LNCaP clone FGC (cell line): Measurements from ENCODE around the gene C14orf132.

Experiments used
- DNase-seq: peaks from one replicate; pipeline ENCODE4 v3.0.0-alpha.2; 2011; ENCODE audit warnings: low read depth
- H3K4me3 ChIP-seq: 2 replicates; pipeline ENCODE4 v1.5.1; 2011; ENCODE audit warnings: mild to moderate bottlenecking, low read depth, low read length, control low read depth
- TF ChIP-seq, protein P1 (sequence below): IDR thresholded peaks from 2 replicates; pipeline ENCODE4 v1.5.1; 2012; ENCODE audit warnings: mild to moderate bottlenecking; ENCODE audit not compliant: control insufficient read depth, insufficient read depth; ENCODE audit errors: extremely low read depth

Gene C14orf132

DNA sequence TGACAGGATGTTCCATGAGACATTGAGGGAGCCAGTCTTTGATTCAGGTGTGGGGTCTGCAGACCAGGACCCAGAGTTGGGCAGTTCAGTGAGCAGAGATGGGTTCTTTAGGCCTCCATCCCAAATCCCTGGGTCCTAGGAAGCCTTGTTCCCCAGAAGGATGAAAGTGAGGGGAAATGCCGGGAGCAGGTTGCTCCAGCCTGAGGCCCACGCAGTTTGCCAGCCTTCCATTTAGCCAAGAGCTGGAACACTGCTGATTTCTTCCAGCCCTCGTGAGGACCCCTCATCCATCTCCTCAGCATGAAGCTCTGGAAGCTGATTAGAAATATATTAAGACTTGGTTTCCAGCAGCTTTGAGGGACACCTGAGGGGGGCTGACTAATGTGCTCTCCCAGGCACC is 12.1 kb downstream of the C14orf132 start:
- DNase-seq: no peak
- TF ChIP-seq, protein P1, sequence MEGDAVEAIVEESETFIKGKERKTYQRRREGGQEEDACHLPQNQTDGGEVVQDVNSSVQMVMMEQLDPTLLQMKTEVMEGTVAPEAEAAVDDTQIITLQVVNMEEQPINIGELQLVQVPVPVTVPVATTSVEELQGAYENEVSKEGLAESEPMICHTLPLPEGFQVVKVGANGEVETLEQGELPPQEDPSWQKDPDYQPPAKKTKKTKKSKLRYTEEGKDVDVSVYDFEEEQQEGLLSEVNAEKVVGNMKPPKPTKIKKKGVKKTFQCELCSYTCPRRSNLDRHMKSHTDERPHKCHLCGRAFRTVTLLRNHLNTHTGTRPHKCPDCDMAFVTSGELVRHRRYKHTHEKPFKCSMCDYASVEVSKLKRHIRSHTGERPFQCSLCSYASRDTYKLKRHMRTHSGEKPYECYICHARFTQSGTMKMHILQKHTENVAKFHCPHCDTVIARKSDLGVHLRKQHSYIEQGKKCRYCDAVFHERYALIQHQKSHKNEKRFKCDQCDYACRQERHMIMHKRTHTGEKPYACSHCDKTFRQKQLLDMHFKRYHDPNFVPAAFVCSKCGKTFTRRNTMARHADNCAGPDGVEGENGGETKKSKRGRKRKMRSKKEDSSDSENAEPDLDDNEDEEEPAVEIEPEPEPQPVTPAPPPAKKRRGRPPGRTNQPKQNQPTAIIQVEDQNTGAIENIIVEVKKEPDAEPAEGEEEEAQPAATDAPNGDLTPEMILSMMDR: no peak

DNA sequence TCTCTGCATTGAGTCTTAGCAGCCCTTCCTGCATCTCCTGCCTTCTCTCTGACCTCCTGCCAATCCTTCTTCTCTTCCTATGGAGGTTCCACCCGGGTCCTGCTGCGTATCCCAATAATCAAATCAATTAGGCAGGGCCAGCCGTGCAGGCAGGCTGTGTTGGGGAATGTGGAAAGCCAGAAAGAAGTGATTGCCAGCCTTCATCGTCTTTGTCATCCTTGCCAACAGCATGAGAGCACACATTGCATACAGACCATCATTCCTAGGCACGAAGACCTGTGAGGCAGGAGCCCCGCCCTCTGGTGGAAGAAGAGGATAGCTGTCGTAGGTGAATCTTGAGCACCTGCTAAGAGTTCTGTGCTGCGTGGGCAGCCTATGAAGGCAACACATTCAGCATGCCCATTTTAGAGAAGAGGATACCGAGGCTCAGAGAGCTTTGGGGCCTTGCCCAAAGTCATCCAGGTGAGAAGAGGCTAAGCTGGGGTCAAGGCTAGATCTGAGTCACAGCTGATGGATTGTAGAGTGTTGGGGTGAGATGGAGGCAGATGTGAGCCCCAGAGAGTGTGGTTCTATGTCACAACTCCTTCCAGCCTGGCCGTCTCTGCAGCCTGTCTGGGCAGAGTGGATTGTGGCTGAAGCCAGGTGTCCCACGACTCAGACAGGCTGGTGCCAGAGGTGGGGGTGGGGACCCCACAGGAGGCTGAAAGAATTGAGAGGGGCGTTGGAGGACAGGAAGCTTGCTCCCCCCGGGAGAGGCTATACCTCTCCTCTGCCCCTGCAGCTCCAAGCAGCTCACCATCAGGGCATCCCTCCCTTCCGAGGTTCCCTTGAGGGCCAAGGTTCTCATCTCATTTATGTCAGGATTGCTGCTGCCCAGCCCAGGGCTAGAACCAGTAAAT is 12.7 kb downstream of the C14orf132 start:
- H3K4me3 ChIP-seq: no peak overlapping the region
- no peak for DNase-seq
- TF ChIP-seq, protein P1: peak; percentile 54

More for the DNA sequence above, 12.1 kb downstream of the C14orf132 start:
- H3K4me3 ChIP-seq: no peak overlapping the region

- no peak for DNase-seq
- TF ChIP-seq, protein P1: no peak
- H3K4me3 ChIP-seq: no peak overlapping the region
Measured at GRCh38 chr14:96052541-96053247, 13.5 kb downstream of the C14orf132 start.

GRCh38 chr14:96053248-96053599 is 14.1 kb downstream of the C14orf132 start:
- no peak for DNase-seq
- TF ChIP-seq, protein P1: no peak
- no peak overlapping the region for H3K4me3 ChIP-seq

DNA sequence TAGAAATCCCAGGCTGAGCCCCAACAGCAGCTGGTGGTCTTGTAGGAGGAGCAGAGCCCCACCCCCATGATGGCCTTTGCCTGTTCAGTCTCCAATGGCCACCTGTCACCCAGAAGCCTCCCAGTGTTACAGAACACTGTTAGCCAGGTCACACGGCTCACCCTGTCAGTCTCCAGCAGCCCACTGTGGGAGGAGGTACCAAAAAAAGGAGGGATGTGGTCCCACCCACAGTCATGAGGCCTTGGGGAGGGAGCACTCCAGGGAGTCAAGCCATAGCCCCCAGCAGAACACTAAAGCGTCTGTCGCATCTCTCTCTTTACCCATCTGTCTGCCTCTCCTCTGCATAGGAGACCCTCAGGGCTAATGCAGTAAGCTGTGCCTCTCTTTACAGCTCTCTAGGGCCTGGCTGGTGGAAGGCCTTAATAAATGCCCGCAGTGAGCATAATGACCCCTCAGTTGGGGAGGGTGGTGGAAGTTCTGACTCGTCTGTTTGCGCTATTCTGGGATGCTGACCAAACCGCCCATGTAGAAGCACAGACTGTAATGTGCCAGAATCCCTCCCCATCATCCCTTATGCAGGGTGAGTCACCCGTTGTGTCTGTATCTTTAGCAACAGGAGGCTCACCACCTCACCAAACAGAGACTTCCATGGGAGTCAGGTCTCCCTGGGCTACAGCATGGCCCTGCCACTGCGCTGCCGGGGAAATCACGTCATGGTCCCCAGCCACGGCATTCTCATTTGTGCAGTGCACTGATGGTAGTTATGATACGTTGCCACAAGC is 14.6 kb downstream of the C14orf132 start:
- no peak overlapping the region for H3K4me3 ChIP-seq
- DNase-seq: no peak
- TF ChIP-seq, protein P1: no peak

DNA sequence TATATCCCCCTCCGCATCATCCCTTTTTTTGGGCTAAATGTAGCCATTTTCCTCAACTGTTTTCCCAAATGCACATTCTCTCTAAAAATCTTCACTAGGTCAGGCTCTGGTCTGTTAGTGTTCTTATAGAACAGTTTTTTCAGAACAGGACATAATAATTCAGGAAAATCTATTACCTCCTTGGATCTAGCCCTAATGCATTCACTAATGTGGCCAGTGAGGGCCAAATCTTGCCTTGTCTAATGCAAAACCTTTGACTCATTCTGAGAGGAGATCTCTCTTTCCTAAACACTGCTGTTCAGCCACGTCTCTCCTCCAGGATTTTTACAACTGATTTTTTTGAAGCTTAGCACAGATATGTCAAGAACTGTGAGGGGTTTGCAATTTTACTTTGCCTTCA is 15.5 kb downstream of the C14orf132 start:
- TF ChIP-seq, protein P1: no peak
- no peak overlapping the region for H3K4me3 ChIP-seq
- DNase-seq: no peak
